Uterus (tissue), 4 donors: Measurements from ENCODE around the gene SPTBN4. TPM values are rescaled to one million over a fixed set of nuclear protein-coding genes. Genes with fewer than 3 reads are reported as not detected.

Experiments
- DNase-seq, 2 donors: peaks; one replicate each; pipeline ENCODE4 v3.0.0-alpha.2; 2019 to 2020
- H3K27ac ChIP-seq, 2 donors: fragments of 200-600 bp; sonication (generic); 1 replicate in 1 of 2; 2 replicates in 1 of 2; pipeline ENCODE4 v1.5.1; 2016 to 2018
- H3K27me3 ChIP-seq, 2 donors: fragments of 200-600 bp; sonication (generic); one replicate each; pipeline ENCODE4 v1.5.1; 2018 to 2019; ENCODE audit warnings: control low read depth in 1 of 2
- H3K36me3 ChIP-seq, 2 donors: fragments of 200-600 bp; sonication (generic); one replicate each; pipeline ENCODE4 v1.5.1; 2019; ENCODE audit warnings: control low read depth in 1 of 2
- H3K4me1 ChIP-seq, 2 donors: fragments of 200-600 bp; sonication (generic); one replicate each; pipeline ENCODE4 v1.5.1; 2018 to 2019; ENCODE audit warnings: control low read depth in 1 of 2
- H3K4me3 ChIP-seq, 2 donors: fragments of 200-600 bp; sonication (generic); 1 replicate in 1 of 2; 2 replicates in 1 of 2; pipeline ENCODE4 v1.5.1; 2018 to 2019; ENCODE audit warnings: mild to moderate bottlenecking in 1 of 2
- H3K9me3 ChIP-seq, 2 donors: fragments of 200-600 bp; sonication (generic); one replicate each; pipeline ENCODE4 v1.5.1; 2019; ENCODE audit warnings: control low read depth in 1 of 2
- POLR2A ChIP-seq, 2 donors: fragments of 450-650 bp; IDR thresholded peaks; one replicate each; pipeline ENCODE4 v1.6.1; 2016; ENCODE audit warnings: antibody characterized with exemption in 2 of 2, mild to moderate bottlenecking in 1 of 2, moderate library complexity in 1 of 2
- intact Hi-C: fragments of 100-400 bp; cut with DNase I; formaldehyde crosslinking; loops from one replicate; pipeline ENCODE4 v1.15.1; 2023; ENCODE audit warnings: low total_unique reads
- total RNA-seq, 4 donors: library from RNA; depleted of rRNA in 3 of 4; stranded (reverse); fragments of >200 nt in 3 of 4; gene quantifications; one replicate each; pipeline versions ENCODE4 v1.1.0 to v1.2.4, GENCODE V29; 2014 to 2023
- TF ChIP-seq, protein P1 (sequence below), 4 experiments: fragments of 200-600 bp in 2 of 4; fragments of 450-650 bp in 2 of 4; sonication (generic) in 2 of 4; IDR thresholded peaks; one replicate each; pipeline ENCODE4 v1.5.1; 2016 to 2019; ENCODE audit warnings: antibody characterized with exemption in 4 of 4, mild to moderate bottlenecking in 2 of 4, moderate library complexity in 1 of 4
- donor health status: DM: yes; HTN: yes; CAD: no.

SPTBN4 gene
- total RNA-seq, 4 donors from 2014 or later, result 3.1 to 7.0 (median 5.3) TPM; not detected in 1

DNA sequence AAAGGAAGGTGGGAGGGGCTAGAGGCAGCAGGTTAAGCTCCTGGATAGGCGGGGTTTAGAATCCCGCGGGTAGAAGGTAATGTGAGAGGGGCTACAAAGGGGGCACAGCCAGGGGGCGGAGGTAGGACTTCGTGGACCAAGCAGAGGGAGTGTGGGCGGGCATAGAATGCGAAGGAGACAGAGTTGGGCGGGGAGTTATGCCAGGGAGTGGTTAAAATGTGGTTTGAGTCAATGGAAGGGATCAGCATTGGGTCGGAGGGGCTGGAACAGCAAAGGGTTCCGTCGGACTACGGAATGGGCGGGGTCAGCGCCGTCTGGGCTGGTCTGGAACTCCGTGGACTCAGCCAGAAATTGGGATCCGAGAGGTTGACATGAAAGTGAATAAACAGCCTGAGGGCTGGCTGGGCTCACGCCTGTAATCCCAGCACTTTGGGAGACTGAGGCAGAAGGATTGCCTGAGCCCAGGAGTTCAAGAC lies 137.4 kb downstream of the SPTBN4 start:
- H3K4me1 ChIP-seq, result peaks cover 0 to 43% of the 10 kb centered on the region in 2 donors
- DNase-seq, result no peak
- TF ChIP-seq, protein P1, sequence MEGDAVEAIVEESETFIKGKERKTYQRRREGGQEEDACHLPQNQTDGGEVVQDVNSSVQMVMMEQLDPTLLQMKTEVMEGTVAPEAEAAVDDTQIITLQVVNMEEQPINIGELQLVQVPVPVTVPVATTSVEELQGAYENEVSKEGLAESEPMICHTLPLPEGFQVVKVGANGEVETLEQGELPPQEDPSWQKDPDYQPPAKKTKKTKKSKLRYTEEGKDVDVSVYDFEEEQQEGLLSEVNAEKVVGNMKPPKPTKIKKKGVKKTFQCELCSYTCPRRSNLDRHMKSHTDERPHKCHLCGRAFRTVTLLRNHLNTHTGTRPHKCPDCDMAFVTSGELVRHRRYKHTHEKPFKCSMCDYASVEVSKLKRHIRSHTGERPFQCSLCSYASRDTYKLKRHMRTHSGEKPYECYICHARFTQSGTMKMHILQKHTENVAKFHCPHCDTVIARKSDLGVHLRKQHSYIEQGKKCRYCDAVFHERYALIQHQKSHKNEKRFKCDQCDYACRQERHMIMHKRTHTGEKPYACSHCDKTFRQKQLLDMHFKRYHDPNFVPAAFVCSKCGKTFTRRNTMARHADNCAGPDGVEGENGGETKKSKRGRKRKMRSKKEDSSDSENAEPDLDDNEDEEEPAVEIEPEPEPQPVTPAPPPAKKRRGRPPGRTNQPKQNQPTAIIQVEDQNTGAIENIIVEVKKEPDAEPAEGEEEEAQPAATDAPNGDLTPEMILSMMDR (IDR thresholded peaks at IDR 0.05), result peak in 1 of 4 experiments; percentile 3
- TF ChIP-seq POLR2A (IDR thresholded peaks at IDR 0.05), result no peak
- peak overlapping the region; percentile 52 to 66 for H3K4me3 ChIP-seq
- no peaks in the 10 kb centered on the region for H3K36me3 ChIP-seq
- H3K9me3 ChIP-seq, result no peaks in the 10 kb centered on the region
- H3K27ac ChIP-seq, result peak overlapping the region; percentile 91 to 97
- no peaks in the 10 kb centered on the region for H3K27me3 ChIP-seq
- intact Hi-C loops, result loop anchor here (10.0 kb wide), 1 partner anchor 139 kb away; the partner anchor contains the start of genes BLVRB and SPTBN4

DNA sequence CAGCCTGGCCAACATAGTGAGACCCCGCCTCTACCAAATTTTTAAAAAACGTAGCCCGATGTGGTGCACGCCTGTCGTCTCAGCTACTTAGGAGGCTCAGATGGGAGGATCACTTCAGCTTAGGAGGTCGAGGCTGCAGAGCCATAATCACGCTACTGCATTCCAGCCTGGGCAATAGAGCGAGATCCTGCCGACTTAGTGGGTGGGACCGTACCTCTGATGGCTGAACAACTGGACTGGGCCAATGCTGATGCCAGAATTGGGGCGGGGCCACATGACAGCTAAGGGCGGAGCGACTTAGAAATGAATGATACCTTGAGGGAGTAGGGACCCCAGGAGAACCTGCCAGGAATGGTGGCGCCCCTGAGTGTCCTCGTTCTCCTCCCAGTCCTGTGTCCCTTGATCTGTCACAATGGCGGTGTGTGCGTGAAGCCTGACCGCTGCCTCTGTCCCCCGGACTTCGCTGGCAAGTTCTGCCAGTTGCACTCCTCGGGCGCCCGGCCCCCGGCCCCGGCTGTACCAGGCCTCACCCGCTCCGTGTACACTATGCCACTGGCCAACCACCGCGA lies 137.9 kb downstream of the SPTBN4 start:
- TF ChIP-seq POLR2A (IDR thresholded peaks at IDR 0.05), result no peak
- TF ChIP-seq, protein P1 (IDR thresholded peaks at IDR 0.05), result no peak
- intact Hi-C loops, result loop anchor here (10.0 kb wide), 1 partner anchor 140 kb away; the partner anchor contains the start of genes BLVRB and SPTBN4
- Histone ChIP-seq H3K36me3 (no peaks in the 10 kb centered on the region), H3K9me3 (no peaks in the 10 kb centered on the region), H3K27ac (peak overlapping the region; percentile 91 to 97), H3K27me3 (no peaks in the 10 kb centered on the region), H3K4me1 (peaks cover 0 to 38% of the 10 kb centered on the region in 2 donors), H3K4me3 (peak overlapping the region; percentile 5 to 26)
- peak in 1 of 2 donors; percentile 59 for DNase-seq

GRCh38 chr19:40605216-40605971 lies 138.6 kb downstream of the SPTBN4 start:
- intact Hi-C loops, result loop anchor here (10.0 kb wide), 1 partner anchor 141 kb away; the partner anchor contains the start of genes BLVRB and SPTBN4
- peak overlapping the region; percentile 44 to 67 for H3K27ac ChIP-seq
- H3K27me3 ChIP-seq, result no peaks in the 10 kb centered on the region
- H3K36me3 ChIP-seq, result no peaks in the 10 kb centered on the region
- H3K9me3 ChIP-seq, result no peaks in the 10 kb centered on the region
- TF ChIP-seq POLR2A (IDR thresholded peaks at IDR 0.05), result peak in 1 of 2 donors; percentile 41
- TF ChIP-seq, protein P1 (IDR thresholded peaks at IDR 0.05), result peak; percentile 11 to 41 (median 32)
- peaks cover 0 to 33% of the 10 kb centered on the region in 2 donors for H3K4me1 ChIP-seq
- peak; percentile 67 to 75 for DNase-seq
- peak overlapping the region; percentile 5 to 26 for H3K4me3 ChIP-seq

DNA sequence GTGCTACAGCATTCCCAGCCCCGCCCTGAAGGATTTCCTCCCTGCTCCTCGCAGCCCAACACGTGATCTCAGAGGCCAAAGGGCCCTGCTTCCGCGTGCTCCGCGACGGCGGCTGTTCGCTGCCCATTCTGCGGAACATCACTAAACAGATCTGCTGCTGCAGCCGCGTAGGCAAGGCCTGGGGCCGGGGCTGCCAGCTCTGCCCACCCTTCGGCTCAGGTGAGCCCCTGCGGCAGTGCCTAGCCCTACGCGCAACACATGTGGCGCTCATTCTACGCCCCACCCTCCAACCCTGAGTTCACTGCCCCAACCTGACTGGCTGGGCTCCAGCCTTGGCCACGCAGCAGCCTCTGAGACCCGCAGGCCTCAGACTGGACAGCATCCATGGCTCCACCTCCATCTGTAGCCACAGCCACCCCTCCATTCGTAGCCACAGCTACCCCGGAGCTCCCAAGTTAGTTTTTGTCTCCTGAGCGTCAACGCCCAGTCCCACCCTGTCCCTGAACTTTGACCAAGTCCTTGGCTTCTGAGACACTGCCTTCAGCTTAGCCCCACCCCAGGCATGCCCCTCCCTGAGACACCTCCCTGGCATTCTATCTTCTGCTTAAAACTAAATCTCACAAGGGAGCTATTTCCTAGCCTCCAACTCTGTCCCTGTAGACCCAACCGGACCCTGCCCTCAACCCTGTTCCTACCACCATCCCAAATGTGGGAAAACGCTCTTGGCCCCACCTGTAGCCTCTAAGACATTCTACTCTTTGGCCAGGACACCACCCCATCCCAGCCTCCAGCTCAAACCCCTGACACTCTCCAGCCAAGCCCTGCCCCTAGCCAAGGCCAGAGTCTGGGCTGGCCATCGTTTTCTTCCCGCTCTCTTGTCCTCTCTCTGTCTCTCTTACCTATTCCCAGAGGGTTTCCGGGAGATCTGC lies 140.8 kb downstream of the SPTBN4 start:
- peaks cover 0 to 22% of the 10 kb centered on the region in 2 donors for H3K4me1 ChIP-seq
- no peaks in the 10 kb centered on the region for H3K27me3 ChIP-seq
- H3K27ac ChIP-seq, result peak overlapping the region in 1 of 2 donors; percentile 11
- H3K9me3 ChIP-seq, result no peaks in the 10 kb centered on the region
- no peak overlapping the region for H3K4me3 ChIP-seq
- no peak for TF ChIP-seq POLR2A (IDR thresholded peaks at IDR 0.05)
- TF ChIP-seq, protein P1 (IDR thresholded peaks at IDR 0.05), result no peak
- no peak for DNase-seq
- intact Hi-C loops, result loop anchor here (10.0 kb wide), 1 partner anchor 143 kb away; the partner anchor contains the start of genes BLVRB and SPTBN4
- H3K36me3 ChIP-seq, result no peaks in the 10 kb centered on the region
